ENCODE results near the gene RRAS2.

Gene RRAS2

DNA sequence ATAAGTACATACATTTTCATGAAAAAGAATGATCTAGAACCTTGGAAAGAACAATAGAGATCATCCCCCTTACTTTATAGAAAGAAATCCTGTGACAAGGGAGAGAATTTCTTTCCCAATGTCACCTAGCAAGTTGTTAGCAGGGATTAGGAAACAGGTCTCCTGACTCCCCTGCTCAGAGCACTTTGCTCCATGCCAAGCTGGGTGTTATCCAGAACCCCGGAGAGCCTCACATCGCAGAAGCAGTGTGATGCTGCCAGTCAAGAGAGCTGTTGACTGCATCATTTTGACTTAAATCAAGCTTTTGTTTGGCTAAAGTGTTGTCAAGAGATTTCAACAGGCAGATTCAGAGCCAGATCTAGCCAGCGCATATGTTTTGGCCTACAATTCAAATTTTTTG, 3.6 kb upstream of the RRAS2 start:
- H3K79me2 ChIP-seq (ENCODE audit: low read length): peaks cover 7% of the 10 kb centered on the region
- no peak overlapping the region for H2AFZ ChIP-seq (ENCODE audit: low read length)
- DNase-seq: no peak
- H3K9me3 ChIP-seq (replicated peaks; ENCODE audit: insufficient read depth, low read length): no peaks in the 10 kb centered on the region
- H3K27me3 ChIP-seq (replicated peaks; ENCODE audit: insufficient read depth, low read length): no peaks in the 10 kb centered on the region
- TF ChIP-seq, protein P1, sequence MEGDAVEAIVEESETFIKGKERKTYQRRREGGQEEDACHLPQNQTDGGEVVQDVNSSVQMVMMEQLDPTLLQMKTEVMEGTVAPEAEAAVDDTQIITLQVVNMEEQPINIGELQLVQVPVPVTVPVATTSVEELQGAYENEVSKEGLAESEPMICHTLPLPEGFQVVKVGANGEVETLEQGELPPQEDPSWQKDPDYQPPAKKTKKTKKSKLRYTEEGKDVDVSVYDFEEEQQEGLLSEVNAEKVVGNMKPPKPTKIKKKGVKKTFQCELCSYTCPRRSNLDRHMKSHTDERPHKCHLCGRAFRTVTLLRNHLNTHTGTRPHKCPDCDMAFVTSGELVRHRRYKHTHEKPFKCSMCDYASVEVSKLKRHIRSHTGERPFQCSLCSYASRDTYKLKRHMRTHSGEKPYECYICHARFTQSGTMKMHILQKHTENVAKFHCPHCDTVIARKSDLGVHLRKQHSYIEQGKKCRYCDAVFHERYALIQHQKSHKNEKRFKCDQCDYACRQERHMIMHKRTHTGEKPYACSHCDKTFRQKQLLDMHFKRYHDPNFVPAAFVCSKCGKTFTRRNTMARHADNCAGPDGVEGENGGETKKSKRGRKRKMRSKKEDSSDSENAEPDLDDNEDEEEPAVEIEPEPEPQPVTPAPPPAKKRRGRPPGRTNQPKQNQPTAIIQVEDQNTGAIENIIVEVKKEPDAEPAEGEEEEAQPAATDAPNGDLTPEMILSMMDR (IDR thresholded peaks at IDR 0.05; ENCODE audit: low read length): no peak
- TF ChIP-seq EZH2phosphoT487 (IDR thresholded peaks at IDR 0.05; ENCODE audit: low read length): no peak
- TF ChIP-seq EZH2 (optimal IDR thresholded peaks at IDR 0.05; ENCODE audit: low read depth, low read length): no peak
- no peaks in the 10 kb centered on the region for H4K20me1 ChIP-seq (ENCODE audit: insufficient read depth, low read length)
- no peak overlapping the region for H3K27ac ChIP-seq (ENCODE audit: low read length)
- H3K4me1 ChIP-seq (ENCODE audit: low read length): 0 out of 2 replicates have a peak, but pooled peaks cover under 1% of the 10 kb centered on the region
- no peaks in the 10 kb centered on the region for H3K36me3 ChIP-seq (replicated peaks; ENCODE audit: insufficient read depth, low read length)
- H3K4me2 ChIP-seq (ENCODE audit: low read depth, low read length): no peak overlapping the region
- H3K9ac ChIP-seq (ENCODE audit: low read length): no peak overlapping the region
- H3K9me2 ChIP-seq (replicated peaks; ENCODE audit: insufficient read depth, low read length): no peaks in the 10 kb centered on the region
- H3K4me3 ChIP-seq (ENCODE audit: low read length): no peak overlapping the region
- H3F3A ChIP-seq (ENCODE audit: insufficient read depth, low read length): no peaks in the 10 kb centered on the region

DNA sequence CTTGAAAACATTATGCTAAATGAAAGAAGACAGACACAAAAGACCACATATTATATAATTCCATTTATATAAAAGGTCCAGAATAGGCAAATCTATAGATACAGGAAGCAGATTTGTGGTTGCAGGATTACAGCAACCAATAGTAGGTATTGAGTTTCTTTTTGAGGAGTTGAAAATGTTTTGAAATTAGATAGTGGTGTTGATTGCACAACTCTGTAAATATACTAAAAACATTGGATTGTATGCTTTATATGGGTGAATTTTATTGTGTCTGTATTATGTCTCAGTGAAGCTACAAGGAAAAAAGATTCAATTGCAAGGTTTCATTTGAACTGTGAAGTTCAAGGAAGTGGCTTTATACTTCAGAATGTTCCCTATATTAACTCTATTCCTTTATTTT, 3.0 kb upstream of the RRAS2 start:
- TF ChIP-seq EZH2 (optimal IDR thresholded peaks at IDR 0.05; ENCODE audit: low read depth, low read length) (no peak), EZH2phosphoT487 (IDR thresholded peaks at IDR 0.05; ENCODE audit: low read length) (no peak)
- TF ChIP-seq, protein P1 (IDR thresholded peaks at IDR 0.05; ENCODE audit: low read length): no peak
- Histone ChIP-seq H3K27ac (ENCODE audit: low read length) (no peak overlapping the region), H3F3A (ENCODE audit: insufficient read depth, low read length) (no peaks in the 10 kb centered on the region), H3K9ac (ENCODE audit: low read length) (no peak overlapping the region), H3K4me2 (ENCODE audit: low read depth, low read length) (no peak overlapping the region), H4K20me1 (ENCODE audit: insufficient read depth, low read length) (no peaks in the 10 kb centered on the region), H3K27me3 (replicated peaks; ENCODE audit: insufficient read depth, low read length) (no peaks in the 10 kb centered on the region), H3K4me3 (ENCODE audit: low read length) (no peak overlapping the region), H3K9me2 (replicated peaks; ENCODE audit: insufficient read depth, low read length) (no peaks in the 10 kb centered on the region), H3K79me2 (ENCODE audit: low read length) (peaks cover 13% of the 10 kb centered on the region), H3K4me1 (ENCODE audit: low read length) (0 out of 2 replicates have a peak, but pooled peaks cover 6% of the 10 kb centered on the region), H3K9me3 (replicated peaks; ENCODE audit: insufficient read depth, low read length) (no peaks in the 10 kb centered on the region), H2AFZ (ENCODE audit: low read length) (no peak overlapping the region), H3K36me3 (replicated peaks; ENCODE audit: insufficient read depth, low read length) (no peaks in the 10 kb centered on the region)
- DNase-seq: no peak

DNA sequence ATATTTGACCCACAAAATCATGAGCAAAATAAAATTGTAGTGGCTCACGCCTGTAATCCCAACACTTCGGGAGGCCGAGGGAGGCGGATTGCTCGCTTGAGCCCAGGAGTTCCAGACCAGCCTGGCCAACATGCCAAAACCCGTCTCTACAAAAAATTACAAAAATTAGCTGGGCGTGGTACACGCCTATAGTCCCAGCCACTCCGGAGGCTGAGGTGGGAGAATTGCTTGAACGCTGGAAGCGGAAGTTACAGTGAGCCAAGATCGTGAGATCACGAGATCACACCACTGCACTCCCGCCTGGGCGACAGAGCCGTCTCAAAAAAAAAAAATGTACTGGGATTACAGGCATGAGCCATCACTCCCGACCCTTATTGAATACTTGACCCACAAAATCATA, 2.0 kb upstream of the RRAS2 start:
- Histone ChIP-seq H3K27me3 (replicated peaks; ENCODE audit: insufficient read depth, low read length) (no peaks in the 10 kb centered on the region), H3K27ac (ENCODE audit: low read length) (no peak overlapping the region), H3K4me3 (ENCODE audit: low read length) (no peak overlapping the region), H2AFZ (ENCODE audit: low read length) (no peak overlapping the region), H3K4me1 (ENCODE audit: low read length) (0 out of 2 replicates have a peak, but pooled peaks cover 6% of the 10 kb centered on the region), H3K36me3 (replicated peaks; ENCODE audit: insufficient read depth, low read length) (no peaks in the 10 kb centered on the region), H3K9me2 (replicated peaks; ENCODE audit: insufficient read depth, low read length) (no peaks in the 10 kb centered on the region), H3F3A (ENCODE audit: insufficient read depth, low read length) (no peaks in the 10 kb centered on the region), H3K9ac (ENCODE audit: low read length) (no peak overlapping the region), H3K79me2 (ENCODE audit: low read length) (peaks cover 14% of the 10 kb centered on the region), H4K20me1 (ENCODE audit: insufficient read depth, low read length) (no peaks in the 10 kb centered on the region), H3K4me2 (ENCODE audit: low read depth, low read length) (no peak overlapping the region), H3K9me3 (replicated peaks; ENCODE audit: insufficient read depth, low read length) (no peaks in the 10 kb centered on the region)
- TF ChIP-seq, protein P1 (IDR thresholded peaks at IDR 0.05; ENCODE audit: low read length): no peak
- no peak for TF ChIP-seq EZH2 (optimal IDR thresholded peaks at IDR 0.05; ENCODE audit: low read depth, low read length)
- no peak for TF ChIP-seq EZH2phosphoT487 (IDR thresholded peaks at IDR 0.05; ENCODE audit: low read length)
- no peak for DNase-seq
